GM12865 (cell line): ENCODE data around the gene COPS7A.

ENCODE experiments used
- DNase-seq: peaks from one replicate; pipeline ENCODE4 v3.0.0; 2010; ENCODE audit warnings: low read depth
- H3K4me3 ChIP-seq: 2 replicates; pipeline ENCODE4 v1.5.1; 2011; ENCODE audit warnings: mild to moderate bottlenecking, low read depth, low read length, control low read depth
- TF ChIP-seq, protein P1 (sequence below): IDR thresholded peaks from 2 replicates; pipeline ENCODE4 v1.5.1; 2011; ENCODE audit warnings: low read length, control low read depth, low read depth, inconsistent platforms; ENCODE audit not compliant: insufficient read depth; ENCODE audit errors: missing control alignments

The COPS7A gene

DNA sequence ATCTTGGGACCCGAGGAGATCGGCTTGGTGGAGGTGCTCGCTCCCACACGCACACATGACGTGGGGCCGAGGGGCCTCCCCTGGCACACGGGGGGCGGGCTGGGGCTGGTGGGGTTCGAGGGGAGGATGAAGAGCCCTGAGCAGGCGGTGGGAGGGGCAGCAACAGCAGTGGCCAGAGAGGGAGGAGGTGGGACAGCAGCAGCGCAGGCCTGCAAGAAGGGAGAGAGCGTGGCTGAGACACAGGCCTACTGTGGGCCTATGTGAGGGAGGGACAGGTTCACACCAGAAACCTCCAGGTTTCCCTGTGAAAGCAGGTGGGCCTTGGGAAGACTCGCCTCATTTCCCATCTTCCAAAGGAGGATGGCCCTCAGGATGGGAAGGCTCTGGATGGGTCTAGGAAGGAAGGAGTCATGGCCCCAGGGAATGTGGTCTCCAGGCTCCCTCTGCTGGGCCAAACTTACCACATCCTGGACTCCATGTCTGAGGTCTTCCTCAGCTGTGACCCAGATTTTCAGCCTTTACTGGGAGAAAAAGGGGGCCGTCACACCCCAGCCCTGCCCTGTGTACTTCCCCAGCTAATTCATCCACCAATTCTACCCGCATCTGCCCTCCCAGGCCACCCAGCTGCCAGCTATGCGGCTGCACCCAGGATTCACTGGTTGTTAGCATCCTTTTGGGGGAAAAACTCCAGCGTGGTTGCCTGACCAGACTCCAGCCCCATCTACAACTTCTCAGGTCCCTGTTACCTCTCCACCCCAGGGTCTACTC lies 26.1 kb upstream of the COPS7A start:
- TF ChIP-seq, protein P1, sequence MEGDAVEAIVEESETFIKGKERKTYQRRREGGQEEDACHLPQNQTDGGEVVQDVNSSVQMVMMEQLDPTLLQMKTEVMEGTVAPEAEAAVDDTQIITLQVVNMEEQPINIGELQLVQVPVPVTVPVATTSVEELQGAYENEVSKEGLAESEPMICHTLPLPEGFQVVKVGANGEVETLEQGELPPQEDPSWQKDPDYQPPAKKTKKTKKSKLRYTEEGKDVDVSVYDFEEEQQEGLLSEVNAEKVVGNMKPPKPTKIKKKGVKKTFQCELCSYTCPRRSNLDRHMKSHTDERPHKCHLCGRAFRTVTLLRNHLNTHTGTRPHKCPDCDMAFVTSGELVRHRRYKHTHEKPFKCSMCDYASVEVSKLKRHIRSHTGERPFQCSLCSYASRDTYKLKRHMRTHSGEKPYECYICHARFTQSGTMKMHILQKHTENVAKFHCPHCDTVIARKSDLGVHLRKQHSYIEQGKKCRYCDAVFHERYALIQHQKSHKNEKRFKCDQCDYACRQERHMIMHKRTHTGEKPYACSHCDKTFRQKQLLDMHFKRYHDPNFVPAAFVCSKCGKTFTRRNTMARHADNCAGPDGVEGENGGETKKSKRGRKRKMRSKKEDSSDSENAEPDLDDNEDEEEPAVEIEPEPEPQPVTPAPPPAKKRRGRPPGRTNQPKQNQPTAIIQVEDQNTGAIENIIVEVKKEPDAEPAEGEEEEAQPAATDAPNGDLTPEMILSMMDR: peak; percentile 69
- peak; percentile 48 for DNase-seq

DNA sequence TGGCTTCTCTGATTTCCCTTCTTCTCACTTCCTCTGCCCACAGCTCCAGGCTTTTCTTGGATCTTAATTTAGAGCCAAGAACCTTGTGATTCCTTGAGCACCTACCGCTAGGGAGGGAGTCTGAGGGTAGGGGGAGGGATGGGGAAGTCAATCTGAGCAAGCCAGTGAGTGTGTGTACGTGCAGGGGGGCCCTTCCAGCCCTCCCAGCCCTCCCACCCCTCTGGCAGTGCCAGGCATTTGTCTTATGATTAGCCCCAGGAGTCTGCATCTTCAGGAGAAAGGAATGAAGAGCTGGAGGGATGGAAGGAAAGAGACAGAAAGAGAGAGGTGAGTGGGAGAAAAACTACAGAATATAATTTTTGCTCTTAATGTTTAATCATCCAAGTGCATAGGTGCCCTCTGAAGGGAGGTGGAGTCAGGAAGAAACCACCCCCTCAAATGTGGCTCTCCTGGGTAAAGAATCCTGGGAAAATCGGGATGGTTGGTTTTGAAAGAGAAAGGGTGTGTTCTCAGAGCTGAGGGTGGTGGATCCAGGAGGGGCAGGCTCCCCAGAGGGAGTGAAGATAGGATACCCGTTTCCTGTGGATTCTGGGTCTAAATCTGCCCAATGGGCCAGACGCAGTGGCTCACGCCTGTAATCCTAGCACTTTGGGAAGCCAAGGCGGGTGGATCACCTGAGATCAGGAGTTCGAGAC lies 25.3 kb upstream of the COPS7A start:
- TF ChIP-seq, protein P1: no peak
- DNase-seq: no peak
- no peak overlapping the region for H3K4me3 ChIP-seq

More for the DNA sequence above, 26.1 kb upstream of the COPS7A start:
- H3K4me3 ChIP-seq: no peak overlapping the region

DNA sequence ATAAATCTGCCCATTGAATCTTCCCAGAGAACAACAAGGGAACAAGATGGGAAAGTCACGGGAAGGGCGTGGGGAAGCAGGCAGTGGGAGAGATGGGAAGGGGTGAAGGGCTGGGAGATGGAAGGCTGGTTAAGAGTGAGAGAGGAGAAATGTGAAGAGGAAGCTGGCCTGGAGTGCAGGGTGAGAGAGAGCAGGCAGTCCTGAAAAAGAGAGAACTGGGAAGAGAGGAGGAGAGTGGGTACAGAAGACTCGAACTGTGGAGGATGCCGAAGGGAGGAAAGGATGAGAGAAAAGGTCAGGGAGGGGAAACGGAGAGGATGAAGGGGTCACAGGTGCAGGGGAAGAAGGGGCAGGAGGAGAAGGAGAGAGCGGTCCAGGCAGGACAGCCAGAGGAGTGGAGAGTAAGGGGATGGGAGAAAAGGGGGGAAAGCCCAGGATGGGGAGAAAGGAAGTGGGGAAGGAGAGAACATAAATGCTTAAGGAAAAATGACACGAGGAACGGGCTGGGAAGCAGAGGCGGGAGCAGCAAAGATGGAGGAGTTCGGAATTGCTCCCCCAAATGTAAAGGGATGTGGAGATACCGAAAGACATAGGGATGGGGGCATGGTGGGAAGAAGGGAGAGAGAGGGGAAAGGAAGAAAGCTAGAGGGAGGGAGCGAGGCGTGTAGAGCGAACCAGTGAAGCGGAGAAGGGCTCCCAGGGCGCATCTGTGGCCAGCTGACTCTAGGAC lies 24.4 kb upstream of the COPS7A start:
- TF ChIP-seq, protein P1: no peak
- H3K4me3 ChIP-seq: no peak overlapping the region
- no peak for DNase-seq

DNA sequence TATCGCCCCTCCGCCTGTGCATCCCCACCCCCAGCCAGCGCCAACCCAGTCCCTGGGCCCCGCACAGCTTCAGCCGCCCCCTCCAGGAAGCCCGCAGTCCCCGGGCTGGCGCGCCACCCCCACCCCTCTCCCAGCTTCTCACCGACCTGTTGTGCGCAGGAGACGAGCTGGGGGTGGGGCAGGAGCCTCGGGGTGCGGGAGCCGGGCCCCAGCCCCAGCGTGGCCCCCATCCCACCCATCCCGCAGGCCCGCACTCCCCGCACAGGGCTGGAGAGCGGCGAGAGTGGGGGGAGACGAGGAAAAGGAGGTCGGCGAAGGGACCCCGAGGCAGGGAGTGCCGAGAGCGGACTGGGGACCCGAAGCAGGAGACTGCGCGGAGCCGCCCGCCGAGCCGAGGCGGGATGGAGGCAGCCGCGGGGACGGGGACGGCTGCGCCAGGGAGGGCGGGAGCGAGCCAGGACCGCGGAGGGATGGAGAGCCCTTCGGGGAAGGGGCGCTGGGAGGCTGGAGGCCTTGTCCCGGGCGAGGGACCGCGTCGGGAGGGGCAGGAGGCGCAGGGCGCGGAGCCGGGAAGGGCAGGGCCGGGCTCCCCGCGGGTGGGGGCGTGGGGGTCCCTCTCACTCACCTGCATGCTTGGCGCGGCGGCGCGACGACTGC lies 23.7 kb upstream of the COPS7A start:
- no peak for DNase-seq
- TF ChIP-seq, protein P1: no peak
- H3K4me3 ChIP-seq: no peak overlapping the region

DNA sequence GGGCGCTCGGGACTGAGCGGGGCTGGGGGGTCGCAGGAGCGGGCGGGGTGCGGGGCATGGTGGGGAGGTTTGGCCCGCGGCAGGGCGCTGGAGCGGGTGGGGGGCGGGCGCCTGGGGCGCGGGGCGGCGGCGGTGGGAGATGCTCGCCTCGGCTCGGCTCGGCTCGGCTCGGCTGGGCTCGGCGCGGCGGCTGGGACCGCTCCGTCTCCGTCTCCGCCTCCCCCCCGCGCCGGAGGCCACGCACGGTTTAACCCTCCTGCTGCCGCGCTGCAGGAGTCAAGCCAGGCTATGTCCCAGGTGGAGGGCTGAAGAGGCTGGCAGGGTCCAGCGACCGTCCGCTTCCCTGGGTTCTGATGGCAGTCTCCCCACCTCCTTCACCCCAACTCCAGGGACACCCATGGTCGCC lies 23.2 kb upstream of the COPS7A start, which contains the start of gene PIANP:
Gene PIANP, minus strand, starts transcription at position 170 of the 406 bp plus-strand sequence. CDS start 2,754 bp downstream, outside the sequence.
- no peak within 1 kb of the TSS for H3K4me3 ChIP-seq
- DNase-seq: no peak
- TF ChIP-seq, protein P1: no peak

DNA sequence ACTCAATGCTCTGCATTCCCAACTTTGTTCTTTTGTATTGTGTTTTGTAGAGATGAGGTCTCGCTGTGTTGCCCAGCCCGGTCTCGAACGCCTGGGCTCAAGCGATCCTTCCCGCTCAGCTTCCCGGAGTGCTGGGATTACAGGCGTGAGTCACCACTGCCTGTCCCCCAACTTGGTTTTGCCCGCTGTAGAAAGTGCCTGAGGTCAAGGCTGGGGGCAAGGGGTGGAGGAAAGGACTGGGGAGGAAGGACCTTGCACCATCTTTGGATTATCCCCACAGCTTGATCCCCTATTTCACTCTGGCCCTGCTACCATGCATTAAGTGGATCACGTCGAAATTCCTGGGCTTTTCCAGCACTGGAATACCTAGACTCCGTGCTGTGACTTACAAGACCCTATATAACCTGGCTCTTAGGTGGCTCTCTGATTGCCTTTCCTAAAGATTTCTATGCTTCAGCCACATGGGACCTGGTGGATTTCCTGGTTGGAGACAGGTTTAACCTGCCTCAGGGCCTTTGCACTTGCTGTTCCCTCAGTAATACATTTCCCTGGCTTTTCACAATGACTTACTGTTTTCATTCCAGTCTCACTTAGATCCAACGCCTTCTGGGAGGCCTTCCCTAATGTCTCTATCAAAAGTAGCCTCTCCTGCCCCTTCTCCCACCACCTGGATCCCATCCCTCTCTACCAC lies 22.6 kb upstream of the COPS7A start:
- H3K4me3 ChIP-seq: no peak overlapping the region
- TF ChIP-seq, protein P1: no peak
- no peak for DNase-seq
